GM18508 (cell line): Measurements from ENCODE around the gene ARID5A.
"Not testable (repeated sequence)": the region's sequence is repeated elsewhere in the genome, so short reads cannot be mapped to it uniquely, and the experiment has no call there.

Source experiments
- ATAC-seq: cut with Tn5 transposase; IDR thresholded peaks from one replicate; pipeline ENCODE4 v1.9.1; 2021; ENCODE audit warnings: moderate number of reproducible peaks; ENCODE audit not compliant: insufficient read depth, unreplicated experiment

Gene ARID5A

DNA sequence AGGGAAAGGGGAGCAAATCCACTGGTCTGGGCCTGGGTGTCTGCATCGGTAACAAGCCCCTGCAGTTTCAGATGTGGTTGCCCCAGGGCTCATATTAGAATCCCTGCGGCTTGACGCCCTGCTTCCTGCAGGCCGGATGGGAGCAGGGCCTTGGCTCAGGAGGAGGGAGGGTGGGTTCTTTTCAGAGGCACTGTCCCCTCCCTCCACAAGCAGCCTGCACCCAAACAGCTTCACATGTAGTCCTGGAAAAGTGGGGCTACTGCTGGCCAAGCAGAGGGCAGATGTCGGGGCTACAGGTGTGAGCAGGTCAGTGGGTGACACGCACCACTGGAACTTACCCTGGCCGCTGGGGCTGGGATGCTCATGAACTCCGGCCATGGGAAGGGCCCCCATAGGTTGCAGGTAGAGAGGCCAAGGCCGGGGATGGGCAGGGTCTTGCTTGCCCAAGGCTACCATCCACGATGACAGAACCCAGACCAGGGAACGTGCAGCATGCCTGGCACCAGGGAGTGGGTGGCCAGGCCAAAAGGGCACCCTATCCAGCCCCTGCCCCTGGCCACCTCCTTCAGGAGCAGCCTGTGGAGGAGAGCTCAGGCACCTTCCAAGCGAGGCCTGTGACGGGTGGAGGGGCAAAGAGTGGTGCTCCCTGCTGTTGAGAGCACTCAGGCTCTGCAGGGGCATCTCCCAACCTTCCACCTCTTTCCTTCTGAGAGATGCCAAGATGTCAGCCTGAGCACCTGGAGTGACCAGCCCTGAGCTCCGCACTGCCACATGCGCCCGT lies 16.8 kb downstream of the ARID5A start:
- no peak for ATAC-seq

DNA sequence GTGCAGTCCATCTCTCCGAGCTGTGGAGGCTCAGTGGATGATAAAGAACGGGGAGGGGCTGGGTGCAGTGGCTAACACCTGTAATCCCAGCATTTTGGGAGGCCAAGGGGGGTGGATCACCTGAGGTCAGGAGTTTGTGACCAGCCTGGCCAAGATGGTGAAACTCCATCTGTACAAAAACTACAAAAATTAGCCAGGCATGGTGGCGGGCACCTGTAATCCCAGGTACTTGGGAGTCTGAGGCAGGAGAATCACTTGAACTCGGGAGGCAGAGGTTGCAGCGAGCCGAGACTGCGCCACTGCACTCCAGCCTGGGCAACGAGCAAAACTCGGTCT lies 17.4 kb downstream of the ARID5A start:
- ATAC-seq, result not testable (repeated sequence)

GRCh38 chr2:96554293-96555145 lies 18.0 kb downstream of the ARID5A start:
- no peak for ATAC-seq

GRCh38 chr2:96555146-96555610 lies 18.6 kb downstream of the ARID5A start:
- no peak for ATAC-seq

- ATAC-seq, result no peak
Measured at GRCh38 chr2:96556441-96557330, 20.1 kb downstream of the ARID5A start.

GRCh38 chr2:96557421-96557820 lies 20.9 kb downstream of the ARID5A start:
- not testable (repeated sequence) for ATAC-seq

GRCh38 chr2:96558061-96558460 lies 21.5 kb downstream of the ARID5A start:
- ATAC-seq, result no peak

DNA sequence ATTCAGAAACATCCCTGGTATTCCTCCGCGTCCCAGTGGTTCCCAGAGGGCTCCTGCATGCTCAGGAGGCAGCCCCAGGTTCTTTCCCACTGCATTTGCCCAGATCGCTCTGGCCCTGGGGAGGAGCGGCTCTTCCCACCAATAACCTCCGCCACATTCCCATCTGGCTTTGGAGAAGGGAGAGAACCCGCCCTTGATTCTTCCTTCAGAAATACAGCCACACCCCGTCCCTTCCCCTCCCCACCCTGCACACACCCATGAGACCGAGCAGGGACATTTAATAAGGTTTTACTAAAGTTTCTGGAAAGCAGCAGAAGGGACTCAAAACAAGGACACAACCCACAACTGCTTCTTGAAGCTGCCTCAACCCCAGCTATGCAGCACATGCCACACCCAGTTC lies 21.9 kb downstream of the ARID5A start:
- ATAC-seq, result no peak

DNA sequence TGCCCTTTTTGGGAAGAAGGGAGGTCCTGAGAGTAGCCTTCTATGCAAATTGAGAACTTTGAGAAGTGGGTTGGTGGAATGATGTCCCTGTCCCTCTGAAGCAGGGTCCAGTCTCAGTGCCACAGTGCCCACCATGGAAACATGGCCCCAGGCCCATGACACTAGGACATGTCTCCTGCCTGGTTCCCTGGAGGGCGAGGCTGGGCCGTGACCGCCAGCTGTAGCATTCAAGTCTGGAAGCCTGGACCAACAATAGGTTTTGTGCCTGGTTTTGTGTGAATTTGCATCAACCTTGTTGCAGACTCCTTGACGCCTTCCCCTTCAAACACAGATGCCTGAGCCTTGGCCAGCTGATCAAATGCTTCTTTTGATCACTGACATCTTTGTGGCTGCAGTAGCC lies 27.5 kb downstream of the ARID5A start:
- no peak for ATAC-seq

GRCh38 chr2:96564563-96564962 lies 28.0 kb downstream of the ARID5A start:
- no peak for ATAC-seq

- ATAC-seq, result no peak
Measured at GRCh38 chr2:96565111-96565510, 28.6 kb downstream of the ARID5A start.

GRCh38 chr2:96568094-96568493 lies 31.5 kb downstream of the ARID5A start:
- no peak for ATAC-seq

DNA sequence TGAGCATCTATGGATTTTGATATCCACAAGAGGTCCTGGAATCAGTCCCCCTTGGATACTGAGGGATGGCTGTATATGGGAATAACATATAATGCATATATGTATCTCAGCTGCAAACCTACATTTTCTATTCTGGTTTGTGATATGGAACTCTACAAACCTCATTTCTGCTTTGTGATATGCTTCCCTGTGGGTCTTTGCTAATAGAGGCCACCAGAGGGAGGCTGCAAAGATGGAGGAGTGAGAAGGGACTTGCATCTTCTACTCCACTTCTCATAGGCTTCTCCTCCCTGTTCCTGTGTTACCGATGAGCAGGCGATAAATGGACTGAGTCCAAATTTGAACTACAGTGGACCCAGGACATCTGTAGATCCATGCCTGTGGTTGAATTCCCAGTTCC lies 37.8 kb downstream of the ARID5A start:
- ATAC-seq, result no peak

GRCh38 chr2:96575785-96576456 lies 39.4 kb downstream of the ARID5A start:
- ATAC-seq, result no peak

DNA sequence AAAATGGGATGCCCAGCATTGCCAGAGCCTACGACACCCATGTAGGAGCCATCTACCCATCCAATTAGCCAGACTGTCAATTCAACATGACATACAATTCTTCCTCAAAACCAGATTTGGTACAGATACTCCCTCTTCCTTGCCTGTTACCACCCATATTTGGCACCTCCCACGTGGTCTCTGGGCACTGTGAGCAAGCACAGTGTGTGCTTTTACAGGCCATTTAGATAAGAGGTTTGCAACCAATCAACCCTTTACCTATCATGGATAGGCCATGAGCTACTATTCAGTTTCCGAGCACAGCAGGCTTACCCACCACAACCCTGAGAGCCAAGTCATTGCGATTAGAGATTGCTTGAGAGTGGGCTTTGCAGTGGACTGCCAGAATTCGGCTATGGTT lies 40.9 kb downstream of the ARID5A start:
- no peak for ATAC-seq

DNA sequence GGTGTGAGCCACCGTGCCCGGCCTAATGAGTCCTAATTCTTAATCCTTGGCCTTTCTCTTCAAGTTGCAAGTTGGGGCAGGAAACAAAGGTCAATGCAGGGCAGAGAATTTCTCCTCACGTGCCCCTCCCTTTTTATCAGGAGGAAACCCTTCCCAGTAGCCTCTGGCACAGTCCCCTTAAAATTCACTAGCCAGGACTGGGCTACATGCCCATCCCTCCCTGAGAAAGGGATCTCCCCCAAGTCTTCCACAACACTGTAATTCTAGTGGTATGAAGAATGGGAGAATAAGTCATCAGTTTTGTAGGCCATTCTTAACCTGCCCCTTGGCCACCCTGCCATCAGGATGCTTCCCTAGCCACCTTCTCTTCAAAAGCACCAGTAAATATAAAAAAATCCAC lies 42.2 kb downstream of the ARID5A start:
- ATAC-seq, result no peak

- ATAC-seq, result no peak
Measured at GRCh38 chr2:96579422-96579821, 42.9 kb downstream of the ARID5A start.

GRCh38 chr2:96580771-96581170 lies 44.2 kb downstream of the ARID5A start:
- no peak for ATAC-seq

- ATAC-seq, result no peak
Measured at GRCh38 chr2:96584017-96584416, 47.5 kb downstream of the ARID5A start.

- ATAC-seq, result no peak
Measured at GRCh38 chr2:96587843-96588242, 51.3 kb downstream of the ARID5A start.
